GM19238 (cell line): Measurements from ENCODE around the gene RBM34.
"Not testable (repeated sequence)": the region's sequence is repeated elsewhere in the genome, so short reads cannot be mapped to it uniquely, and the experiment has no call there.

Experiments used
- DNase-seq: peaks from one replicate; pipeline ENCODE4 v3.0.0; 2011; ENCODE audit warnings: low spot score; ENCODE audit not compliant: insufficient read length

Gene RBM34

GRCh38 chr1:235160957-235161684 lies at the start of gene RBM34:
RBM34 (minus strand) TSS chr1:235161250; CDS start chr1:235161226, 24 bp downstream.
- peak; percentile 89 for DNase-seq

GRCh38 chr1:235207209-235207565 lies 46.1 kb upstream of the RBM34 start:
- no peak for DNase-seq

- DNase-seq, result no peak
Observed at GRCh38 chr1:235206533-235207208, 45.6 kb upstream of the RBM34 start.

GRCh38 chr1:235205687-235206086 lies 44.6 kb upstream of the RBM34 start:
- no peak for DNase-seq

- DNase-seq, result no peak
Observed at GRCh38 chr1:235203428-235203827, 42.4 kb upstream of the RBM34 start.

- not testable (repeated sequence) for DNase-seq
Observed at GRCh38 chr1:235202447-235202846, 41.4 kb upstream of the RBM34 start.

- DNase-seq, result no peak
Observed at GRCh38 chr1:235199441-235199840, 38.4 kb upstream of the RBM34 start.

- no peak for DNase-seq
Observed at GRCh38 chr1:235190431-235190830, 29.4 kb upstream of the RBM34 start.

- DNase-seq, result no peak
Observed at GRCh38 chr1:235187316-235187715, 26.3 kb upstream of the RBM34 start.

GRCh38 chr1:235181561-235182245 lies 20.7 kb upstream of the RBM34 start:
- no peak for DNase-seq

- no peak for DNase-seq
Observed at GRCh38 chr1:235180916-235181460, 19.9 kb upstream of the RBM34 start.

- no peak for DNase-seq
Observed at GRCh38 chr1:235176486-235176885, 15.4 kb upstream of the RBM34 start.

GRCh38 chr1:235169986-235170385 lies 8.9 kb upstream of the RBM34 start:
- no peak for DNase-seq

- no peak for DNase-seq
Observed at GRCh38 chr1:235168375-235168774, 7.3 kb upstream of the RBM34 start.

GRCh38 chr1:235161685-235162327 lies 756 bp upstream of the RBM34 start:
- DNase-seq, result no peak

- peak; percentile 10 for DNase-seq
Observed at GRCh38 chr1:235160383-235160956, 580 bp downstream of the RBM34 start.

GRCh38 chr1:235159930-235160329 lies 1.1 kb downstream of the RBM34 start:
- not testable (repeated sequence) for DNase-seq

GRCh38 chr1:235159284-235159683 lies 1.8 kb downstream of the RBM34 start:
- DNase-seq, result not testable (repeated sequence)

GRCh38 chr1:235158680-235159079 lies 2.4 kb downstream of the RBM34 start:
- DNase-seq, result no peak

- no peak for DNase-seq
Observed at GRCh38 chr1:235157150-235157549, 3.9 kb downstream of the RBM34 start.

- no peak for DNase-seq
Observed at GRCh38 chr1:235156740-235157139, 4.3 kb downstream of the RBM34 start.
